Ishikawa (cell line): ENCODE data around the gene PRKRA.

Source experiments
- FOXM1 ChIP-seq: IDR thresholded peaks from 2 replicates; pipeline ENCODE4 v1.6.1; 2012; ENCODE audit warnings: low read depth, borderline replicate concordance
- USF1 ChIP-seq: IDR thresholded peaks from 2 replicates; pipeline ENCODE4 v1.6.1; 2012

GRCh38 chr2:178448968-178449661, 1.9 kb downstream of the PRKRA start:
- TF ChIP-seq USF1 (no peak), FOXM1 (no peak)
